Activated CD8-positive, alpha-beta memory T cell treated with anti-CD3 and anti-CD28 coated beads, Interleukin-2, amount 50 U/mL, for 1 hour (primary cell): ENCODE measurements around the gene LRCH3.

ENCODE experiments used
- DNase-seq: peaks from one replicate; pipeline ENCODE4 v3.0.0-alpha.2; 2020; ENCODE audit errors: extremely low read depth

The LRCH3 gene

DNA sequence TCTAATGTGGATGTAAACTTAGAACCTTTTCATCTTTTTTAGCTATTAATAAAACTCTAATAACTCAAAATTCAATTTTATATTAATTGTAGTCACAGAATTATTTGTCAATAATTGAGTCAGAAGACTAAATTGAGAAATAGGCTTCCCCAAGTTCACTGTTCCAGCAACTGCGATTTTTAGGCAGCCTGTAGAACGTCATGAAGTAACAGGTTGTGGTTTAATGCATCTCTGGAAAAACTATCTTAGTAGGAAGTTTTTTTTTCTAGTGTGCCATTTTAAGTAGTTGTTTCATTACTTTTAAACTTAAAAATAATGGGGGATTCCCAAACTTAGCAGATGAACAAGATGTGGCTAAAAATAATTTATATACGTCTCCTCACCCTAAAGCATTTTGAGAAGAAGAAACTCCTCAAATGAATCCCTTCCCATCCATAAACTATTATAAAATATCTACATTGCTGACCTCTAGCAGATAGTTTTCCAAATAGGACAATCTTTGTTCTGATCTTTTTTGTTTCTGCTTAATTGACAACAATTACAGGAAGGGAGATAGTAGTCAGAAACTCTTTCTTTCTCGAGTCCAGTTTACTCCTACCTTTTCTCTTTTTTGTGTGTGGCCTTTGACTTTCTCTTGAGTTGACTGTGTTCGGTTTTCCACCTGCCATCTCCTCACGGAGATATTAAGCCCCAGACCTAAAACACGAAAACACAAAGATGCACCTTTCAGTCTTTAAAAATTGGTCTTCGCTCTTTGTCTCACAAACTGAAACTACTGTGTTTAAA, 43.1 kb downstream of the LRCH3 start:
- no peak for DNase-seq

DNA sequence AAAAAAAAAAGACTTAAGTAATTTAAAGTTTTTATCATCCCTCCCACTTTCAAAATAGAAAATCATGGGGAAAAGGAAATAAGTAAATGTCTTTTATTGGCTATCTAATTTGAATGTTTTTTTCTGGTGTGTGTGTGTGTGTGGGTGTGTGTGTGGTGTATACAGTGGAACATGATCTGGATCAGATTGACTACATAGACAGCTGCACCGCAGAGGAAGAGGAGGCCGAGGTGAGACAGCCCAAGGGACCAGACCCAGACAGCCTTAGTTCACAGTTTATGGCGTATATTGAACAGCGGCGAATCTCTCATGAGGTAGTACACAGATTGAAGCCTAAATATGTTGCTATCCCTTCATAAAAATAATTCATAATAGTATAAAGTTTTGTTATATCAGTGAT, 44.5 kb downstream of the LRCH3 start:
- DNase-seq = no peak

DNA sequence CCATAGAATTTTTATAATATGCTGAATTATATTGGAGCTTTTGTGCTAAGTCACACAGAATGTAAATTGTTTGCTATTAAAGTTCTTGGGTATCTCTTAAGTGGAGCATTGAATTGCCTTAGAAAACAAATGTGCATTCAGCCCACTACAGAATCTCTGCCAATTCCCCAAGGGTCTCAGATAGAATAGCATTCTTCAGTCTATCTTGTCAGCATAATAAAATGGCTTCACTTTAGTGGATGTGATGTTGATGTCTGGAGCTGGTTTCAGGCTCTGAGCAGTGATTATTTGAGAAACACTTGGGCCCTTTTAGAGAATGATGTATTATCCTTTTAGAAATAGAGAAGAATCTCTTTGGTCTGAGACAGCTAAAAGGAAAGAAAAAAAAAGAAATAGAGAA, 45.2 kb downstream of the LRCH3 start:
- DNase-seq = no peak

DNA sequence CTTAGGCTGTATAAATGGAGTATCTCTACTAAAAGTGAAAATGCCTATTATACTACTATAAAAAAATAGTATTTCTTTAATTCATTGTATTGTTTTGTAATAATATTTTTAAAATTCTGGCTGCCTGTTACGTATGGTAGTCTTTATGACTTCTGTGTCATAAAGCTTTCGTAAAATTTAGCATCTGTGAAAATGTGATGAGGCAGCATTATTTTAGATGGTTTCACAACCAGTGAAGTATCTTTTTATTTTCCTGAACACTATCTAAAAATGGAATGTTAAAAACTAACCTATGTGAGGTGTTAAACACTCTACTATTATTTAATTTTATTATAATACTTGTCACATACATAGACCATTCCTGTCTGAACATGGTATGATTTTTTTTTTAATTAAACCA, 46.2 kb downstream of the LRCH3 start:
- DNase-seq = no peak

DNA sequence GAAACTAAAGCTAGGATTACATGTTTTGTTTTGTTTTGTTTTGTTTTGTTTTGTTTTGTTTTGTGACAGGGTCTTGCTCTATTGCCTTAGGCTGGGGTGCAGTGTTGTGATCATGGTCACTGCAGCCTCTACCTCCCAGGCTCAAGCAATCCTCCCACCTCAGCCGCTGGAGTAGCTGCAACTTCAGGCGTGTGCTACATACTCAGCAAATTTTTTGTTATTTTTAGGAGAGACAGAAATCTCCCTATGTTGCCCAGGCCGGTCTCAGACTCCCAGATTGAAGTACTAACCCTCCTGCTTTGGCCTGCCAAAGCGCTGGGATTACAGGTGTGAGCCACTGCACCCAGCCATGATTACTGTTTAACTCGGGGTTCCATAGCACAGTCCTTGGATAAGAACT, 50.7 kb downstream of the LRCH3 start:
- no peak for DNase-seq

DNA sequence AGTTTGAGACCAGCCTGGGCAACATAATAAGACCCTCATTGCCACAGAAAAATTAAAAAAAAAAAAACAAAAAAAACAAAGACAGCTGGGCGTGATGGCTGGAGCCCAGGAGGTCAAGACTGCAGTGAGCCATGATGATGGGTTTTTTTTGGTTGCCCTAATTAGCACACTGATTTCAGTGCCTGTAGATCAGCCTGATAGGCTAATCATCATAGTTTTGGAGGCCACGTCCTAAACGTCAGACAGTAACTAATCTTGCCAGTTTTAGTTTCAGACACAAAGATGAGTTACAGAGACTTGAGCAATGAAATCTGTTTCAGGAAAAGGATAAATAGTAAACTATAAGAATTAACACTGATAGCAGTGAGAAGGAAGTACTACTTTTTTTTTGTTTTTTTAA, 55.4 kb downstream of the LRCH3 start:
- DNase-seq = no peak

DNA sequence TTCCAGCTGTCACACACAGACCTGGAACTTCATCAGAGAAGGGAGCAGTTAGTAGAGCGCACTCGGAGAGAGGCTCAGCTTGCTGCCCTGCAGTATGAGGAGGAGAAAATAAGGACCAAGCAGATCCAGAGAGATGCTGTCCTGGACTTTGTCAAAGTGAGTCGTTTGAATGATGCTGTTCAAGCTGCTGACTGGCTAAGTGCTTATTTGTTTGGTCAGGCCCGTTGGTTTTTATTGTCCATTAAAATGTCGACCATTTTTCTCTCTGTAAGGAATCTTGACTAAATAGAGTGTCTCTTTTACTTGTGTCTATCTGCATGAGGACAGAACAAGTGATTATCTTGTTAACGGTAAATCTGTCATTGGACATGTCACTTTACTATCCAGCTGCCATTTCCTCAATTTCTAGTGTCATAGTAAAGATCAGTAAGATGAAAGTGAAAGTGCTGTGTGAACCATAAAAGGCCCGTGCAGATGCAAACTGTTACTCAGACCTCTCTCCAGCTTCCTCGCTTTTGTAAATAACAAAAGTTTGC, 56.9 kb downstream of the LRCH3 start:
- DNase-seq = no peak

DNA sequence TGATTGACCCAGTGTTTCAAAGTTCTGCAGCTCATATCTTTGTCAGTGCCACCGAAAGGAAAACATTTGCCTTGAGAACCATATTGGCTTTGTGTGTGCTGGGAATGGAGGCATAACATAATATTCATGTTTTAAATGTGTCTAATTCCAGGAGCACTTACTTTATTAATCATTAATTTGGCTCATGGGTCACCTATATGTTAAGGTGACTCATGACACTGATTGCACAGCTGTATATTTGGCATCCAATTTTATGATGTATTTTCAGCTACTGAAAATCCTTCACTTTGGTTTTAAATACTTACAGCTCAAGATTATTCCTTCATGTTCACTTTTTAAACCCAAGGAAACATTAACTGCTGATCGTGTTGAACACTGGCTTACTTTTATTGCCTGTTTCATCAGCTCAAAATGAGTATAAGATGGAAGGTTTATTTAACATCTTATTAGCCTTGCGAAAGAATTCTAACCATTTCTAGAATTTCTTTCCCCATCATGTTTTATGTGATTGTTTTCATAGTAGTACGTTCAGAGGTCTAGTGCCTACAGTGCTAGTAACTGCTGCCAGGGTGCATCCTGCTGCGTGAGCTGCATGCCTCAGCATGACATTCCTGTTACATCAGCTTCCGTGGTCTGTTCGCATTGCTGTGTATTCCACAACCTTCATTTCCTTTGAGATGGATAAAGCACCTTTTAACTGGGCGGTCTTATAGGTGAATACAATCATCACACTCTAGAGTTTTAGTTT, 63.7 kb downstream of the LRCH3 start:
- DNase-seq = no peak

DNA sequence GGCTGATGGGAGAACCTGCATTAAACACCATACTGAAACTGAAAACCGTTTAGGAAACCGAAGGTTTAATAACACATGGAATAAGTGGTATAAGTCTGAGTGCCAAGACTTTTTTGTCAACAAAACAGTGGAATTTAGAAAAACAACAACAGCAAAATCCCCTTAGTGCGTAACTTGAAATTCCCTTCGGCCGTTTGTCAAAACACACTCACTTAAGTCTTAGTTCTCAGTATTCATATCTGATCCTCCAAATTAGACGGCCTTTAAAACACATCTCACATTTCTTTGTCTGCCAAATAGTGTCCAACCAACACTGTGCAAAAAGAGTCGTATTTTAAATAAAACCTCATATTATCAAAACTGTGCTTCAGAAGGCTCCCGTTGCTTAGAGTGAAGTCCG, 64.5 kb downstream of the LRCH3 start:
- no peak for DNase-seq

DNA sequence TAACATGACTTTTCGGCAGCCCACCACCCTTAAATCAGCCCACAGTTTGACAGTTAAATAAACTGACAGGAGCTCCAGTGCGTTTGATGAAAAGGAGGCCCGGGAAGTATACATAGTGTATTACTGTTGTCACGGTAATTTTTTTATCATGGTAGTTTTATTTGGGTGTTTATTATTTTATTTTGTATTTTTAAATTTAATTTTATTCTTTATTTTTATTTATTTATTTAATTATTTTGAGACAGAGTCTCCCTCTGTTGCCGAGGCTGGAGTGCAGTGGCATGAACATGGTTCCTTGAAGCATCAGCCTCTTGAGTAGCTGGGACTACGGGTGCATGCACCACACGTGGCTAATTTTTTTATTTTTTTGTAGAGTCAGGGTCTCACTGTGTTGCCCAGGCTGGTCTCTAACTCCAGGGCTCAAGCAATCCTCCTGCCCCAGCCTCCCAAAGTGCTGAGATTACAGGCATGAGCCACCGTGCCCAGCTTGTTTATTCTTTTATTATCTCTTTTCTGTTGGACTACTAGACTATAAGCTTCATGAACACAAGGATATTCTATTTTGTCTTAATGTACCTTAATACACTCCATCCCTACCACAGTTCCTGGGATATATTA, 65.3 kb downstream of the LRCH3 start:
- DNase-seq = no peak

DNA sequence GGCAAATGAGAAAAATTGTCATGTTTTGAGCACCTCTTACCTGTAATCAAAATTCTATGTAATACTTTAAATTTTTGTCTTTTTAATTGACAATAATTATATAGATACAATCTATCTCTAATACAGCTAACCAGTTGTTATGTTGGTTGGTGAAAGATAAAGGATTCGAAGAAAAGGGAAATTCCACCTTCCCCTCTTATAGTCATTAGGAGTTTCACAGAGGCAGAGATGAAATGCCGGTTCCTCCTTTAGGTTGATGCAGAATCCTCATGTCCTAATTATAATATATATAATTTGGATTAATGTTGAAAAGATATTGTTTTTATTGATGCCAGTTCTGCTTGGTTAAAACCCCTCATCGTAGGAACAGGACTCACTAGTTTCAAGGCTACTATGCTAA, 67.1 kb downstream of the LRCH3 start:
- DNase-seq = no peak

DNA sequence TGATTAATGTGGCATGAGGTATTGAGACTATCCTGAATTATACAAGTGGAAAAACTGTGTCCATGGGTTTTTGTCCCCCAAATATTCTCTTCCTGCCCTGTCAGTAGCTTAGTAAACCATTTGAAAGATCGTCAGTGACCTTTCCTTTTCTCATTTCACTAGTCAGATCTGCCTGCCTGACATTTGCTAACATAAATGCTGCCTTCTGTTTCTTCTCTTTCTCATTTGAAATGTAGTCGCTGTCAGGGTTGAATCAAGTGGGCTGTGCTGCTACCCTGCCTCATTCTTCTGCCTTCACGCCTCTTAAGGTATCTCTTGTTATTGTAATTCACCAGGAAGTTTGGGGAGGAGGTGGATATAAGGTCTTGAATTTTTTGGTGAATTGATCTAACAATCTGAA, 67.5 kb downstream of the LRCH3 start:
- DNase-seq = no peak

DNA sequence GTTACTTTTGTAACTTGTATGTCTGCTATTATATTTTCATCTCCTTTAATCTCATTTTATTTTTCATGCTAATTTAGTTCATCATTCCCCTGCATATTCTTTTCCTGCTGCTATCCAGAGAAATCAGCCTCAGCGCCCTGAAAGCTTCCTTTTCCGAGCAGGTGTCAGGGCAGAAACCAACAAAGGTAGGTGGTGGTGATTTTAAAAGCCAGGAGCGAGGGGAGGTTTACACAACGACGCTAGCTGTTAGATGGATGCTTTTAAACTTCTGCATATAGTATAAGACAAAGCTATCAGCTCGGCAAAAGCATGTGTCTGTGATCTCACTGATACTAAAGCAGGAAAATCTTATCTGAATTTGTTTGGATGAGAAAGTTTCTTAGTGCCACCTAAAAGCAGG, 75.0 kb downstream of the LRCH3 start:
- no peak for DNase-seq

DNA sequence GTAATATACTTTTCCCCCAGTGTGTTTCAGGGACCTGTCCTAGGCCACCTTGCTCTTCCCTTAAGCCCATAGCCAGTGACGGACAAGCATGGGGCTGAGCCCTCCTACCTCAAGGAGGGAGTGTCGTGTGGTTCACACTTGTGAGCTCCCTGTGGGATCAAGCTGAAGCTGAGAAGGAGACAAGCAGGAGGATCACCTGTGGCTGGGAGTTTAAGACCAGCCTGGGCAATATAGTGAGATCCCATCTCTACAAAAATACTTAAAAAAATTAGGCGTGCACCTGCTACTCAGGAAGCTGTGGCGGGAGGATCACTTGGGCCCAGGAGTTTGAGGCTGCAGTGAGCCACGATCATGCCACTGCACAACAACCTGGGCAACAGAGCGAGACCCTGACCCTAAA, 82.3 kb downstream of the LRCH3 start:
- DNase-seq = no peak

DNA sequence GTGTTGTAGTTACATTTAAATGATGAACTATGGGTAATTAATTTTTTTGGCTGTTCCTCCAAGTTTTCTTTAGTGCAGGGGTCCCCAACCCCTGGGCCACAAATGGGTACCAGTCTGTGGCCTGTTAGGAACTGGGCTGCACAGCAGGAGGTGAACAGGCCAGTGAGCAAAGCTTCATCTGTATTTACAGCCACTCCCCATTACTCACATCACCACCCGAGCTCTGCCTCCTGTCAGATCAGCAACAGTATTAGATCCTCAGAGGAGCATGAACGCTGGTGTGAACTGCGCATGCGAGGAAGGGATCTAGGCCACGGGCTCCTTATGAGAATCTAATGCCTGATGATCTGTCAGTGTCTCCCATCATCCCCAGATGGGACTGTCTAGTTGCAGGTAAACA, 83.0 kb downstream of the LRCH3 start:
- no peak for DNase-seq

DNA sequence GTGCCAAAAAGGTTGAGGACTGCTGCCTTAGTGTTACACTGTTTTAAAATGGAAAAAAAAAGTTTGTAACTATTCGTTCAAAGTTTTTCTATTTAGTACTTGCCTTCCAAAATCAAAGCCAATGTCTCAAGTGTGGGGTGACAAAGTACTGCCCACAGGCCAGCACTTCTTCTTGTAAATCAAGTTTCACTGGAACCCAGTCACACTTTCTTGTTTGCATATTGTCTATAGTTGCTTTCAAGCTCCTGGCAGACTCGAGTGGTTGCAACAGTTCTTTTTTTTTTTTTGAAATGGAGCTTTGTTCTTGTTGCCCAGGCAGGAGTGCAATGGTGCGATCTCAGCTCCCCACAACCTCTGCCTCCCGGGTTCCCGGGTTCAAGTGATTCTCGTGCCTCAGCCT, 83.6 kb downstream of the LRCH3 start:
- DNase-seq = no peak

DNA sequence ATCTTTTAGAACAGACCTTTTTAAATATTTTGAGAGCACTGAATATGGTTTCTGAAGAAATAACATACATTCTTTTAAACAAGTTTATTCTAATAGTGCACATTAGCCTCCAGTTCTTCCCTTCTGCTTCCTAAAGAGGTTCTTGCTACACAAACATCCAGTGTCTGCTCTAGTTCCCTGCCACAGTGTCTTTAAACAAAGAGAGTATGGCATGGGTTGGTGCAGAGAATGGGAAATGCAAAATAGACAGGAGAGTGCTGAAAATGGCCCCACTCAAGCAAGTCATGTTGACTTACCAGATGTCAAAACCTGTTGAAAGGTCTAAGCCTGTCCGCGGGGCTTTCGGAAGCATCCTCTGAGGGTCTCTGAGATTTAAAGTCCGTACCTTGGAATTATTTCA, 86.8 kb downstream of the LRCH3 start:
- no peak for DNase-seq

DNA sequence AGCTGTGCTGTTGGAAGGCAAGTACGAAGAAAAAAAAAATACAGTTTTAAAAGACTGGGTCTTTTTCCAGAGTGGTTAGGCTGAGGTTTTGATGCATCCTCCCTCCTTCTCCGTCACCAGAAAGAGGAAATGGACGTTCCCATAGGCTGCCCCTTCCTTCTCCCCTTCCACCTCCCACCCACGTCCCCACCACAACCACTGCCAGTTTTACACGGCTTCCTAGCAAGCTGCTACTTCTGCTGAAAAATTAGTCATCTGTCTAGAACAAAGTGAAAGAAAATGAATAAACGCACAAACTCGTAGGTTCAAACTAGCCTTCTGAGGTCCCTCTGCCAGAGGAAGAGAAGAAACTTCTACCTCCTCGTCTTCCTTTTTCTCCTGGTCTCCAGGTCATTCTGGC, 87.4 kb downstream of the LRCH3 start:
- no peak for DNase-seq

DNA sequence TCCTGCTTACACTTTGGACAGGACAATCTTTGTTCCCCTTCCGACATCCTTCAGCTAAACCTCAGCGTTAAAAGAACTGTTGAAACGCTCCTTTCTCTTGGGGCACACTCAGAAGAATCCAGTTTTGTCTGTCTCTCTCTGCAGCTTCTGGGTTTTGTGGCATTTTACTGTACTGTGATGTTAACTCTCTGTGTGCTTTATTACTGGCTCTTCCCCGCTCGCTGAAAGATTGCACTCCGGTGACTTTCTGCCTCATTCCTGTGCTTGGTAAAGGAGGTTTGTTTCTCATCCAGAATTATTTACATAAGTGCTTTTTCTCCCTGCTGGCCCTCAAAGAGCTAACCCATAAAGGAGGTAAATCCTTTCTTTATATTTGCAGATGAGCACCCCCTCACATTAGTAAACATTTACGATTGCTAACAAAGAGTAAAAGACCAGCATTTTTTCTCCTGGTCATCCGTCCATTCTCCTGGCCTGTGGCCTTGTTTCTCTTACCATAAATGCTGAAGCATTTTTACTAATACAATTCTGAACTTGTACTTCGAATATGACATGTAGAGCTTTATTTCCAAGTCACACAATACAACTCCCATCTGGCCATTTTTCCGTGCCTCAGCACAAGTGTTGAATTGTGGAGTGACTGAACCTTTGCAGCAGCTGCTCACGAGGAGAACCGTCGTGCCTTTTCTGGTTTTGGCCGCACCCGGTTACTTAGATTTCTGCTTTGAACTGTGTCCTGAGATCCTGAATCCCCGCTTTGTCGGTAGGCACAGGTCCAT, 89.6 kb downstream of the LRCH3 start:
- no peak for DNase-seq

DNA sequence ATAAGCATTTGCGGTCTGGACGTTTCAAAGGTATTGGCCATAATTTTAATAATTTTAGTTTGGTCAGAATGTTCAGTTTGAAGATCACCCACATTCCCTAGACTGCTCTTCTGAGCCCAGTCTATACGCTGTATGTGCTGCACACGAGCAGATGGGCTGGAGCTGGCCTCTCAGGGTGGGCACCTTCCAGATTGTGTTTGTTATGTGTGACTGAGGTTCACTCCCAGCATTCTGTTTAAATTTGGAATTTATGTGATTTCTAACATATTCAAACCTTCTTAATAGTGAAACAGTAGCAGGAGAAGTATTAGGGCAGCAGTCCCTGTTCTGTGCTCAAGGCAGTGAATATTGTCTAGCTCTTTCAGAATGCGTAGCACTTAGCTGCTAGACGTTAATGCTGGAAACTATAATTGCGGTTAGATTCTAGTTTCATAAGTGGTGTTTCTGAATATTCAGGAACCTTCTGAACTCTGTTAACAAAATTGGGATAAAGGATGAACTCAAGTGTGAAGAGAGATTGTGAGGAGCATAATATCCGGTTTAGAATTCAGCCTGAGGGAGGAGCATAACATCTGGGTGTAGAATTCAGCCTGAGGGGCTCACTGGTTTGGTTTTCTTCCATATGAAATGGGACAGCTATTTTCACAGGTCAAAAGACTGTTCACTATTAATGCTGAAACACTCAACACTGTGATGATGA, 90.4 kb downstream of the LRCH3 start:
- DNase-seq = no peak

DNA sequence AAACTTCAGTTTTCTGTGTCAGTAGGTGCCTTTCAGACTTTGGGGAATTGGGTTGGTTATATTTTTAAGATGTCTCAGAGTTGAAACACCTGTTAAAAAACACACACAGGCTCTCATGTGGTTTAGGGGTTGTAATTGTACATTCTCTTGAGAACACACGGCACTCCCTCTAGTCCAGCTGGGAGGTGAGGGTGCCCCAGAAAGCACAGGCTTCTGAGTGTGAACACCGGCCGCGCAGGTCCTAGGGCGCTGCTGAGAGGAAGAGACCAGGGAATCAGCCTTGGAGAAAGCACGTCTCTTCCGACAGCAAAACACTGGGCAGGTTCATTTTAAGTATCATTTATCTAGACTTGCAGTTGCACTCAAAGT, 90.9 kb downstream of the LRCH3 start:
- no peak for DNase-seq

DNA sequence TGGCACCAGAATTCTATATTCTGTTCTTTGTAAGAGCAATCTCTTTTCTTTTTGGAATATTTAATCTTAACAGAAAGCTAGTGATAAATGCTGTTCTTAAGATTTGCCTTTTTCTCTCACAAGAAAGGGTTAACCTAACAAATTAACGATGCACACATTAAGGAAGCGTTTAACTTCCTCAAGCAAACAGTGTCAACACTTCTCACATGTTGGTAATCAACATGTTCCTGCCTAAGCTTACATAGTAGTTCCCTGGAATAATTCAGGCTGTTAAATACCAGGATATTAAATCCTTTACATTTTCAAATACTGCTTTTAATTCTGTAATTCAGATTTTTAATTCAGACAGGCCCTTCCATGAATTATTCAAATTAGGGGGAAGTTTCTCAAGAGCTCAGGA, 91.5 kb downstream of the LRCH3 start:
- DNase-seq = no peak
